HL-60 (cell line): ENCODE results near the gene AKAP1.

Source experiments
- GABPA ChIP-seq: IDR thresholded peaks from 2 replicates; pipeline ENCODE4 v1.6.1; 2012; ENCODE audit warnings: low read depth
- TF ChIP-seq, protein P1 (sequence below): IDR thresholded peaks from one replicate; pipeline ENCODE4 v1.5.1; 2011; ENCODE audit warnings: low read length, control low read depth, inconsistent platforms; ENCODE audit not compliant: insufficient read depth

DNA sequence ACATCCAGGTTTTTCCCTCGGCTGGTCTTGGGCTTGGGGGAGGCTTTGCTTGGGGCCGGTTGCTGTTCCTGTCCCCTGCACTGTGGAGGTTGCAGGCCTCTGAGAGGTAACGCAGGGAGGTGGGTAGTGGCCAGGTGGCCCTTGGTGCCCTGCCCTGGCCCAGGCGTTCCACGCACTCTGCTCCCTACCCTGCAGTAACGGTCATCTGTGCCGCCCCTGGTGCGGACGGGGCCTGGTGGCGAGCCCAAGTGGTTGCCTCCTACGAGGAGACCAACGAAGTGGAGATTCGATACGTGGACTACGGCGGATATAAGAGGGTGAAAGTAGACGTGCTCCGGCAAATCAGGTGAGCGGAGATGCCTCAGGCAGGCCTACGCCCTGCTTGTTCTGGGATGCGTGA lies 30.9 kb downstream of the AKAP1 start:
- TF ChIP-seq, protein P1, sequence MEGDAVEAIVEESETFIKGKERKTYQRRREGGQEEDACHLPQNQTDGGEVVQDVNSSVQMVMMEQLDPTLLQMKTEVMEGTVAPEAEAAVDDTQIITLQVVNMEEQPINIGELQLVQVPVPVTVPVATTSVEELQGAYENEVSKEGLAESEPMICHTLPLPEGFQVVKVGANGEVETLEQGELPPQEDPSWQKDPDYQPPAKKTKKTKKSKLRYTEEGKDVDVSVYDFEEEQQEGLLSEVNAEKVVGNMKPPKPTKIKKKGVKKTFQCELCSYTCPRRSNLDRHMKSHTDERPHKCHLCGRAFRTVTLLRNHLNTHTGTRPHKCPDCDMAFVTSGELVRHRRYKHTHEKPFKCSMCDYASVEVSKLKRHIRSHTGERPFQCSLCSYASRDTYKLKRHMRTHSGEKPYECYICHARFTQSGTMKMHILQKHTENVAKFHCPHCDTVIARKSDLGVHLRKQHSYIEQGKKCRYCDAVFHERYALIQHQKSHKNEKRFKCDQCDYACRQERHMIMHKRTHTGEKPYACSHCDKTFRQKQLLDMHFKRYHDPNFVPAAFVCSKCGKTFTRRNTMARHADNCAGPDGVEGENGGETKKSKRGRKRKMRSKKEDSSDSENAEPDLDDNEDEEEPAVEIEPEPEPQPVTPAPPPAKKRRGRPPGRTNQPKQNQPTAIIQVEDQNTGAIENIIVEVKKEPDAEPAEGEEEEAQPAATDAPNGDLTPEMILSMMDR: no peak
- no peak for TF ChIP-seq GABPA
